Hepatocyte (in vitro differentiated cells): ENCODE results near the gene LMNB1. TPM values are rescaled to one million over a fixed set of nuclear protein-coding genes. Genes with fewer than 3 reads are reported as not detected.

Experiments
- DNase-seq: peaks from one replicate; pipeline ENCODE4 v3.0.0-alpha.2; 2016; ENCODE audit warnings: low spot score
- H2AFZ ChIP-seq: fragments of 200-600 bp; sonication (generic); 2 replicates; pipeline ENCODE4 v1.6.0; 2016; ENCODE audit warnings: antibody characterized with exemption, mild to moderate bottlenecking
- H3K27ac ChIP-seq: fragments of 200-600 bp; sonication (generic); 2 replicates; pipeline ENCODE4 v1.5.1; 2016; ENCODE audit warnings: mild to moderate bottlenecking
- H3K27me3 ChIP-seq: fragments of 200-600 bp; sonication (generic); 2 replicates; pipeline ENCODE4 v1.6.1; 2016
- H3K36me3 ChIP-seq: fragments of 200-600 bp; sonication (generic); replicated peaks from 2 replicates; pipeline ENCODE4 v1.5.1; 2016; ENCODE audit warnings: low read depth; ENCODE audit not compliant: insufficient read depth
- H3K4me1 ChIP-seq: fragments of 200-600 bp; sonication (generic); 2 replicates; pipeline ENCODE4 v1.5.1; 2016; ENCODE audit warnings: mild to moderate bottlenecking, moderate library complexity; ENCODE audit not compliant: insufficient read depth
- H3K4me2 ChIP-seq: fragments of 200-600 bp; sonication (generic); 2 replicates; pipeline ENCODE4 v1.6.0; 2016
- H3K4me3 ChIP-seq: fragments of 200-600 bp; sonication (generic); 2 replicates; pipeline ENCODE4 v1.5.1; 2016; ENCODE audit warnings: mild to moderate bottlenecking
- H3K79me2 ChIP-seq: fragments of 200-600 bp; sonication (generic); 2 replicates; pipeline ENCODE4 v1.6.0; 2017; ENCODE audit warnings: mild to moderate bottlenecking
- H3K9me2 ChIP-seq: fragments of 200-600 bp; sonication (generic); replicated peaks from 2 replicates; pipeline ENCODE4 v1.6.0; 2017; ENCODE audit warnings: mild to moderate bottlenecking; ENCODE audit not compliant: insufficient read depth
- H3K9me3 ChIP-seq: fragments of 200-600 bp; sonication (generic); 2 replicates; pipeline ENCODE4 v1.5.1; 2016; ENCODE audit warnings: low read depth, mild to moderate bottlenecking
- H4K20me1 ChIP-seq: fragments of 200-600 bp; sonication (generic); 2 replicates; pipeline ENCODE4 v1.6.0; 2016; ENCODE audit warnings: mild to moderate bottlenecking; ENCODE audit not compliant: insufficient read depth, poor library complexity, severe bottlenecking
- CTCF ChIP-seq: fragments of 200-600 bp; sonication (generic); IDR thresholded peaks from 2 replicates; pipeline ENCODE4 v1.5.1; 2016; ENCODE audit warnings: antibody characterized with exemption, mild to moderate bottlenecking; ENCODE audit not compliant: poor library complexity
- EZH2 ChIP-seq: fragments of 200-600 bp; sonication (generic); IDR thresholded peaks from 2 replicates; pipeline ENCODE4 v1.6.1; 2016; ENCODE audit warnings: antibody characterized with exemption, mild to moderate bottlenecking, borderline replicate concordance
- EZH2phosphoT487 ChIP-seq: fragments of 200-600 bp; sonication (generic); IDR thresholded peaks from one replicate; pipeline ENCODE4 v1.6.1; 2018; ENCODE audit warnings: antibody characterized with exemption, mild to moderate bottlenecking, low read depth, moderate library complexity; ENCODE audit not compliant: unreplicated experiment, severe bottlenecking
- WGBS: methylation state at CpG from one replicate; pipeline ENCODE4 v1.1.6; 2016; ENCODE audit warnings: low lambda C conversion rate; ENCODE audit errors: missing lambda C conversion rate; 5-methylcytosine and 5-hydroxymethylcytosine counted together
- polyA plus RNA-seq: library from polyadenylated mRNA; unstranded; fragments of >200 nt; fragmentation: Nextera tagmentation; extraction: Ambion mirVana; gene quantifications from 2 replicates; pipeline ENCODE4 v1.2.1, GENCODE V29; 2016
- total RNA-seq: library from RNA; depleted of rRNA; stranded (reverse); fragments of >200 nt; gene quantifications from 2 replicates; pipeline ENCODE4 v1.2.3, GENCODE V29; 2014

LMNB1 gene
- total and polyA plus RNA-seq, 2 experiments from 2014 or later, result 12.9 to 30.8 TPM

DNA sequence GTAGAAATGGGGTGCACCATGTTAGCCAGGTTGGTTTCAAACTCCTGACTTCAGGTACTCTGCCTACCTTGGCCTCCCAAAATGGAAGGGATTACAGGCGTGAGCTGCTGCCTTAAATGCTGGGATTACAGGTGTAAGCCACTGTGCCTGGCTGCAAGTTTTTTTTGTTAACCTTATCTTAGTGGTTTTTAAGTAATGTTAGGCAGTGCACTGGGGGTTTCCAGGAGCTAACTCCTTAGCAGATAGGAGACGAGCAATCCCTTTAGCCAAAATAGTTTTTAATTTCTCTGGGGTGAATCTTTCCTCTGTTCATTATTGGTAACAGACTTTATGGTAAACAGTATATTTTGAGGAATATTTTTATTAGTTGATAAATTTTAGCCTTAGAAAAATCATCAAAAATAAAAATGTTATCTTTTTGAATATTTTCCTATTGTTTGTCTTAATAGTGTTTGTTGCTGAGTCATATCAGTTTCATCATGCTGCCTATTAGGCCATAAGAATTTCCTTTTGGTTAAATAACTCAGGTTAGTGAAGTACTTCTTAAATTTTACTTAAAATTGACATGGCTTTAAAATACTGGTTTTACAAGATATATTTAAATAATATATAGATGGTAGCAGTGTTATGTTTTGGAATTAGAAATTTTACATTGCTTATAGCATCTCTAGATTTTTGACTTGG, 37.9 kb downstream of the LMNB1 start:
- DNase-seq, result no peak
- H3K27ac ChIP-seq, result no peak overlapping the region
- H4K20me1 ChIP-seq, result no peaks in the 10 kb centered on the region
- no peaks in the 10 kb centered on the region for H3K36me3 ChIP-seq
- WGBS, result 89% methylated on average over 2 of the region's 2 CpGs
- no peak overlapping the region for H3K4me3 ChIP-seq
- H3K79me2 ChIP-seq, result peaks cover 3% of the 10 kb centered on the region
- TF ChIP-seq CTCF, result no peak
- TF ChIP-seq EZH2phosphoT487, result no peak
- TF ChIP-seq EZH2, result no peak
- no peaks in the 10 kb centered on the region for H3K27me3 ChIP-seq
- H2AFZ ChIP-seq, result no peak overlapping the region
- H3K4me1 ChIP-seq, result no peaks in the 10 kb centered on the region
- no peaks in the 10 kb centered on the region for H3K9me3 ChIP-seq
- H3K4me2 ChIP-seq, result no peak overlapping the region
- H3K9me2 ChIP-seq, result no peaks in the 10 kb centered on the region

DNA sequence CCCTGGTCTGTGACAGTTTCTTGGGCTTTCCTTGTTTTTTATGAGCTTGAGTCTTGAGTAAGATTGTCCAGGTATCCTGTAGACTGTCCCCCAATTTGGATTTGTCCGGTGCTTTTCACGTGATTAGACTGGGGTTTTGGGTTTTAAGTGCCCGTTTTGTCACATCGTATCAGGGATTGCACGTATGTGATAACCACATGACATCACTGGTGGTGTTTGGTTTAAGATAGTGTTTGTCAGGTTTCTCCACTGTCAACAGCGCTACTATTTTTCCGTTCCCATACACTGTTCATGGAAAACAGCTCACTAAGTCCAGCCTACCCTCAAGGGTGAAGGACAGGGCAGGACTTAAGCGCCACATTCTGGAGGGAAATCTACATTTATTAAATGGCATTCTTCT, 39.7 kb downstream of the LMNB1 start:
- no peak overlapping the region for H2AFZ ChIP-seq
- no peaks in the 10 kb centered on the region for H3K4me1 ChIP-seq
- 98% methylated on average over 8 of the region's 8 CpGs for WGBS

DNA sequence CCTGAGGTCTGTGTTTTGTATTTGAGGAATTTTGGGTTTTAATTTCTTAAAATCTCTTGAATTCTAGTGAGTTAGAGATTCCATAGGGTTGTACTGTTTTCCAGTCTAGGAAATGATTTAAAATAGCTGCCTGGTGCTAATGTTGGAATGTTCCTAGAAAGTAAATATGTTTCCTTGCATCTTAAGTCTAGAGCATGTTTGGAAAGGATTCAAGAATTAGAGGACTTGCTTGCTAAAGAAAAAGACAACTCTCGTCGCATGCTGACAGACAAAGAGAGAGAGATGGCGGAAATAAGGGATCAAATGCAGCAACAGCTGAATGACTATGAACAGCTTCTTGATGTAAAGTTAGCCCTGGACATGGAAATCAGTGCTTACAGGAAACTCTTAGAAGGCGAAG, 41.8 kb downstream of the LMNB1 start:
- no peaks in the 10 kb centered on the region for H4K20me1 ChIP-seq
- H3K9me2 ChIP-seq, result no peaks in the 10 kb centered on the region
- H3K27me3 ChIP-seq, result no peaks in the 10 kb centered on the region
- no peaks in the 10 kb centered on the region for H3K9me3 ChIP-seq
- no peaks in the 10 kb centered on the region for H3K36me3 ChIP-seq
- no peak overlapping the region for H3K4me2 ChIP-seq
- no peak for TF ChIP-seq EZH2phosphoT487
- TF ChIP-seq EZH2, result no peak
- no peak for TF ChIP-seq CTCF
- H3K4me3 ChIP-seq, result no peak overlapping the region
- DNase-seq, result no peak
- H3K4me1 ChIP-seq, result no peaks in the 10 kb centered on the region
- peaks cover 3% of the 10 kb centered on the region for H3K79me2 ChIP-seq
- no peak overlapping the region for H3K27ac ChIP-seq
- WGBS, result 96% methylated on average over 4 of the region's 4 CpGs
- H2AFZ ChIP-seq, result no peak overlapping the region

More for the DNA sequence above, 39.7 kb downstream of the LMNB1 start:
- H3K4me2 ChIP-seq, result no peak overlapping the region
- DNase-seq, result no peak
- peaks cover 3% of the 10 kb centered on the region for H3K79me2 ChIP-seq
- H3K9me3 ChIP-seq, result no peaks in the 10 kb centered on the region
- H3K4me3 ChIP-seq, result no peak overlapping the region
- no peaks in the 10 kb centered on the region for H4K20me1 ChIP-seq
- H3K9me2 ChIP-seq, result no peaks in the 10 kb centered on the region
- H3K27me3 ChIP-seq, result no peaks in the 10 kb centered on the region
- TF ChIP-seq EZH2phosphoT487, result no peak
- TF ChIP-seq EZH2, result no peak
- no peak for TF ChIP-seq CTCF
- no peak overlapping the region for H3K27ac ChIP-seq
- H3K36me3 ChIP-seq, result no peaks in the 10 kb centered on the region

- H4K20me1 ChIP-seq, result no peaks in the 10 kb centered on the region
- H3K27me3 ChIP-seq, result no peaks in the 10 kb centered on the region
- peaks cover 3% of the 10 kb centered on the region for H3K79me2 ChIP-seq
- 98% methylated on average over 5 of the region's 5 CpGs for WGBS
- H3K4me1 ChIP-seq, result no peaks in the 10 kb centered on the region
- no peak overlapping the region for H3K4me3 ChIP-seq
- H2AFZ ChIP-seq, result no peak overlapping the region
- no peaks in the 10 kb centered on the region for H3K36me3 ChIP-seq
- H3K9me3 ChIP-seq, result no peaks in the 10 kb centered on the region
- DNase-seq, result no peak
- H3K27ac ChIP-seq, result no peak overlapping the region
- no peaks in the 10 kb centered on the region for H3K9me2 ChIP-seq
- no peak for TF ChIP-seq EZH2
- no peak for TF ChIP-seq CTCF
- TF ChIP-seq EZH2phosphoT487, result no peak
- H3K4me2 ChIP-seq, result no peak overlapping the region
These were observed 42.3 kb downstream of the LMNB1 start for GRCh38 chr5:126819253-126819652.
